ENCODE data around the gene RASSF8.

DNA sequence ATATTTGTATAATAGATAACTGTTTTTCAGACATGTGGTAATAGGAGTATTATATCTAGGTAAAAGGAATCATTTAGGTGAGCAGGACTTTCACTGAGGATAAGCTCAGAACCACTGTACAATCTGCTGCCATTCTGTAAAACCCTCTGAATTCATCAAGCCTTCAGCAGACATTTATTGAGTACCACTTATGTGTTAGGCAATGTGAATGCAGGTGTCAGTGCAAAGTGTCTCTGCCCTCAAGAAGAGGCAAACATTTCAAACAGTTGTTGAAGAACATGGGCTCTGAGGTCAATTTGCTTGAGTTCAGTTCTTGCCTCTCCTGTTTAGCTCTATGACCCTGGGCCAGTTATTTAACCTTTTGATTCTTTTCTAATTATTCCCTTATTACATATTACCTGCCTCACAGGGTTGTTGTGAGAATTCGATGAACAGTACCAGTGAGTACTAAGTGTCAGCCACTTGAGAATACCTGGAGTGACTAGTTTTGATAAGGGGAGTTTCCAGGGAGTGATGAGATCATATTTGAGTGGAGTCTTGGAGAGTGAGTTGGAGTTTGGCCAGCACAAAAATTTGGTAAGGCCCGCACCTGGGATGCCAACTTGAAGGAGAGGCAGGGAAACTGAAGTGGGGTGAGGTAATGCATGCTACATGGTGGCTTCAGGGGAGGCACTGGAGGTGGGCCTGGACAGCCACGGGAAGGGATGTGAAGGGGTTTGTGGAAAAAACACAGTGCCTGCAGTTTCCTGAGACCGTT, 33.7 kb downstream of the RASSF8 start:
- TF ChIP-seq REST (IDR thresholded peaks at IDR 0.05; ENCODE audit: low read depth) (no peak), YY1 (IDR thresholded peaks at IDR 0.05; ENCODE audit: low read depth) (no peak), EP300 (IDR thresholded peaks at IDR 0.05; ENCODE audit: borderline replicate concordance) (no peak), TAF1 (IDR thresholded peaks at IDR 0.05; ENCODE audit: low read depth) (no peak), RAD21 (IDR thresholded peaks at IDR 0.05; ENCODE audit: low read depth) (no peak), TEAD4 (IDR thresholded peaks at IDR 0.05) (no peak), MAX (IDR thresholded peaks at IDR 0.05) (no peak), CREB1 (IDR thresholded peaks at IDR 0.05; ENCODE audit: low read depth) (no peak)

All from Ishikawa (cell line).